VCaP (cell line): ENCODE measurements around the gene TDP1.

Experiments
- H3K27ac ChIP-seq: fragments of 450-650 bp; 2 replicates; pipeline ENCODE4 v1.5.1; 2017
- CTCF ChIP-seq: fragments of 450-650 bp; conservative IDR thresholded peaks from 2 replicates; pipeline ENCODE4 v1.5.1; 2017; ENCODE audit warnings: mild to moderate bottlenecking, moderate library complexity

Gene TDP1

GRCh38 chr14:90093942-90094595 is 138.3 kb downstream of the TDP1 start:
- no peak for TF ChIP-seq CTCF
- no peak overlapping the region for H3K27ac ChIP-seq
